HG03039 (cell line): Measurements from ENCODE around the gene GPR161.

Experiments
- ATAC-seq: cut with Tn5 transposase; IDR thresholded peaks from one replicate; pipeline ENCODE4 v1.9.1; 2021; ENCODE audit warnings: mild to moderate bottlenecking, moderate library complexity; ENCODE audit not compliant: unreplicated experiment

Gene GPR161

DNA sequence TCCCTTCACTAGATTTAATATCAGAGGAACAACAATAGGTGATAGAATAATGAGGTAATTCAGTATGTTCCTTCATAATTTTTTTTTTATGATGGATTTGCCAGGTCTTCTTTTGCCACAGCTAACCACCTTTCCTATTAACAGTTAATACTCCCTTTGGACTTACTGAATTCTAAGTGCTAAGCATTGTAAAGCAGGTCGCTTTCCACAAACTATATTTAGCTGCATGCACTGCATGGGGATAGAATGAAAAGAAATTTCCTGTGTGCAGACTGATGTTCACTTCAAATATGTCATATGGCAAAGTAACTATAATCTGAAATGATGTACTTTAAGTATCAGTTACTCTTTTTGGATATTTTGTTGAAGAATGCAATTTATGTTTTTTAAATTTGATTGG is 85.8 kb downstream of the GPR161 start:
- no peak for ATAC-seq

DNA sequence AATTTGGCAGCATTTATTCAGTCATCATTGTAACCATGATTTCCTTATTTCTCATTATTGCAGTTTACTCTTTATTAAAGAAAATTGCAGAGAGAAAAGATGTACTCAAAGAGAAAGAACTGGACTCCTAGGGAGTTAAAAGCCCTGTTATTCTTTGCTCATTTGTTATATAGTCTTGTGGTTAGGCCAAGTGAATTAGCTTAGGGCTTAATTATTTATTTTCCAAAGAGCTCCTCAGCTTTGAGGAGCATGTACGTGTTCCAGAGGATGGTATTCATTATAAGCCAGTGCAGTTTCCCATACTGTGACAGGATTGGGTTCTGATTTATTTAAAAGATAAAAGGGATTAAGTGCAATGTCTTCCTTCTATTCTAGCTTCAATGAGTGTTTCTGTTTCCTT is 86.4 kb downstream of the GPR161 start:
- no peak for ATAC-seq

DNA sequence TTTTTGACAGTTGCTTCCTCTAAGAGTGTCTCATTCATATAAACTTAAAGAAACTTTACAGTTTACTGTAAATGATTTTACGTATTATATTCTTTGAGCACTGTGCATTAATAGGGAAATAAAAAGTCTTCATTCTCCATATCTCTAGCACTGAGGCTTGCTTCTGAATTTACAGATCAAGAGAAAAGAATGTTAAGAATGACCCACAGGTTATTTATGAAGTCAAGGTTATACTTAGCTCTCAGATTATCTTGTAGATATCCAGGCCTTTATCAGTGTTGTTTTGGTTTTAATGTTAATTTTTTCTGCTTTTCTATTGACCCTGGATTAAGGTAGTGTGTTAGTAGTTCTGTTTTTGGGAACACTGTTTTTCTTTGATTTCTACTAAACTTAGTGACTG is 91.4 kb downstream of the GPR161 start:
- no peak for ATAC-seq

DNA sequence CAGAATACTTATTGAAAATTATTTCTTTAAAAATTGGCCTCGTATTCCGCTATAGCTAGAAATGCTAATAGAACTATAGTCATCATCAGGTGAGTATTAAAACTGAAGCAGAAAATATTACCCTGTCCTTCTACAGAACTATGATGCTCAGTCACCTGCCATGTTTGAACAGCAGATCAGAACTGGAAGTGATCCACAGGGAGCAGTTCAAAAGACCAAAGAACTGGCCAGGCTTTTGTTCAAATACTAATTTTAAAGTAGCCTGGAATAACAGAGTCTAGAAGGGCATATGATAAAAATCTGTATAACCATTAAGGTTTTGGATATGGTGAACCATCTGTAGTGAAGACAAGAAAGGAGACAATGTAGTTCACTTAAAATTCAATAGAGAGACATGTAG is 94.4 kb downstream of the GPR161 start:
- no peak for ATAC-seq

DNA sequence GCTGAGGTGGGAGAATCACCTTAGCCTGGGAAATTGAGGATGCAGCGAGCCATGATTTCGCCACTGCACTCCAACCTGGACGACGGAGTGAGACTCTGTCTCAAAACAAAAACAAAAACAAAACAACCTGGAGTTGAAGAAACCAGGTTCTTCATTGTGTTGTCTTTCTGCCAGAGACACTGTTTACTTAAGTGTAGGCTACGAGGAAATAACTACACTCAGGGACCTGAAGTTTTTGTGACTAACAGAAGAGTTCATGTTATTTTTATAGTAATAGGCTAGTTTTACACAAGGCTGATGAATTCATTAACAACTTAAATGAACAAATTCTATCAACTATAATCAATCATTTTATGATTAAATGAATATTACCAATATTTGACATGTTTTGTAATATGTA is 101.4 kb downstream of the GPR161 start:
- no peak for ATAC-seq

DNA sequence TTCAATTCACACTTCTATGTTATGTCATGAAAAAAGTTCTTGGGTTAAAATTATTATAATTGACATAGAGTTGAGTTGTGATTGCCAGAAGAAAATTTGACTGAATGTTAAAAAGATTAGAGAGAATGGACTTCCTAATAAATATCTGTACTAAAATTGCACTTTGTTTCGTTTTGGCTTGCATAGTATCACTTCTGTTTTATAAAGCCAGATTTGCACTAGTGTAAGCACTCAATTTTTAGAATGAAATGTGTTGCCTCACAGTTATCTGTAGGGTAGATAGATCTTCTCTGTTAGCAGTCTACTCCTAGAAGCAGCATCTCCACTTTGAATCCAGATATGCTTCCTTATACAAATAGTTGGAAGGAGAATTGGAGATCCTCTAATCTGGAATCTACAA is 104.7 kb downstream of the GPR161 start:
- ATAC-seq = no peak

DNA sequence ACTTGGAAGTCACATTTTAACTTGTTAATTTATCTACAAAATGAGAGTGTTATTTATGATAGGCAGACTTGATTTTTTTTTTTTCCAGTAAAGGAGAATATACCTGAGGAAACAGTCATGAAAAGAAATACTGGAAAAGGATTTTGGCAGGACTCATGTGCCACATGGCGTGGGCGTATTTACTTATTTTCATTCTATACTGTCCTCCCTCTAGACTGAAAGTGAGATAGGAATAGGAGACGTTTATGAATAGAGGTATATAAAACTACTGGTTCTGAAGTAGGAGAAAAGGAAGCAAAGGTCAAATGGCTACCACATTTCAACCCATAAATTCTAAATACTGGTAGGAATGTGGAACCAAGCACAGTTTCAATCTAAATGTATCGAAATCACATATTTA is 105.1 kb downstream of the GPR161 start:
- no peak for ATAC-seq

DNA sequence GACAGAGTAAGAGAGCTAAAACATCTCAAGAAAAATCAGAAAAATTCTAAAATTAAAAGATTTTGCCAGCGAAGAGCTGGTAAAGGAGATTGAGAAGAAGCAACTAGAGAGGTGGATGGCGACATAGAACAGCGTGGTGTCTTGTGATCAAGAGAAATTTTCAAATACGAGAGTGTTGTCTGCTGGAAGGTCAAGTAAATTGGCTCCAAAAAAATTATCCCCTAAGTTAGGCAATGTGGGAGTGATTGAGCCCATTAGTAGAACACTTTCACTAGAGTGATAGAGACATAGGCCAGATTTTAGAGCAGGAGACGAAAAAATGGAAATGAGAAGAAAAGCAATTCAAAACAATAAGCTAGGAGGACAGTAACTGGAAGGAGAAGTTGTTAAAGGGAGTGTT is 105.5 kb downstream of the GPR161 start:
- no peak for ATAC-seq
